SIG-M5 (cell line): Measurements from ENCODE around the gene BACE1-AS.
"Not testable (repeated sequence)": the region's sequence is repeated elsewhere in the genome, so short reads cannot be mapped to it uniquely, and the experiment has no call there.

Source experiments
- DNase-seq: peaks from one replicate; lab custom pipeline; 2025; lab: John Stamatoyannopoulos, UW

Gene BACE1-AS

DNA sequence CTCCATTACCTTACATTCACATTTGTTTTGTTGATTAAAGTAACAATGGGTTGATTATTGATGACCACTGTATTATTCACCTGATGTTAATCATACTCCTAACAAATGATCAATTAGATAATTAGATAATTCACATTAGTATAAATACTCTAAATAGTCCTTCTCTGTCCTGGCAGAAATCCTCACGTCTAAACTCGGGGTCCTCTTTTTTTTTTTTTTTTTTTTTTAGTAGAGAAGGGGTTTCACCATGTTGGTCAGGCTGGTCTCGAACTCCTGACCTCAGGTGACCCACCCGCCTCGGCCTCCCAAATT, 36.1 kb downstream of the BACE1-AS start:
- not testable (repeated sequence) for DNase-seq

DNA sequence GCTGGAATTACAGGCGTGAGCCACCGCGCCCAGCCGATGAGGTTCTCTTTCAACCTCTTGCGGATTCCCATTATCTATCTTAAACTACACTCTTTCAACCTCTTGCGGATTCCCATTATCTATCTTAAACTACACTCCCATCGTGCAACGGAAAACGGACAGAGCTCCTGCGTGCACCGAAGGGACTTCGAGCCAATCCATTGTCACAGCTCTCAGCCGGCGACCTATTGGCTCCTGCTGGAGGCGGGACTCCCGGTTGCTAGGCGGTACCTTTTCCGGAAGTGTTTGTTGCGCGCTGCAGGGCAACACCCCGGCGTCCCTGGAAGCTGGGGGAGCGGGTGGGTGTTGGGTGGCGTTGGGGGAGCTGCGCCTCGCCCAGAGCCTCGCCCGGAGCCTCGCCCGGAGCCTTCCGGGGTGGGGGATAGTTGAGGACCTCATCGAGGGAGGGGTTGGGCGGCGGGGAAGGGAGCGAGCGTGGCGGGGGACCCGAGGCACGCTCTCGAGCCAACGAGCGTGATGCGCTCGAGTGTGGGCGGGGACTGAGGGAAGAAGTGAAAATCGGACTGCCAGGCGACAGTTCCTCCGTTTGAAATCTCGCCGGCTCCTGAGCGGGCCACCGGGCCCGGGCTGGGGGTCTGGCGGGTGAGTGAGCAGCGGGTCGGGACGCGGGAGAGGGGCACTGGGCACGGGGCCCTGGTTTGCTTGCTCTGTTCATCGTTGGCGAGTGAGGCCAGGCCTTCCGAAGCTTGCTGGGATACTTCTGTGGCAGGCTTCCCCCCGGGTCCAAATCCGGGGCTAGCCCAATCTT, 36.6 kb downstream of the BACE1-AS start, which contains the start of gene CEP164:
Gene CEP164 (plus strand): TSS at position 288 of the 808 bp plus-strand sequence. CDS start 10,733 bp downstream, outside the sequence.
- peak; percentile 83 for DNase-seq

DNA sequence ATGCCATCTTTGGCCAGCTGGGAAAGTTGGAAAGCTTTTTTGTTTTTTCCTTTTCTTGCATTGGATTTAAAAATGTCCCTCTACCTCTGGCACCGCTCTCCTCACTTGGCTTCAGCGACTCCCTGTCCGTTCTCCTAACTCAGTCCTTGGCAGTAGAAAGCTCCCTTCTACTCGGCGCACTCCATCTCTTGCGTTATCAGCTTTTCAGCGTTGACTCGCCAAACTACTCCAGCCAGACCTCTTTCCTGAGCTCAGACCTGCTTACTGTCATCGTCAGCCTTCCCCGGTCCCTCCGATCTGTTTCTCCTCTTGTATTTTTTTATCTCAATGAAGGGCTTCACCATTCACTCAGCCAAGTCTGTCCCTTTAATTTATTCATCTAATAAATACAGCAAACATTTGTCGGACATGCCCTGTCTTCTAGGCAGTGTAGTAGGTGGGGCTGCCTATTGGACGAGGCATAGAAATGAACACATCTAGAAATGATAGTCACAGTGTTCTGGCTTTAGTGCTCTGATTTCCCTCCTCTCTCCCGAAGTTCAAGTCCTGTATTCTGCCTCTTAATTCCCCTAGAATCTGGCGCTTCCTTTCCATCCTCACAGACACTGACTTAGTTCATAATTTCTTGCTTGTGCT, 37.3 kb downstream of the BACE1-AS start:
- DNase-seq = no peak

DNA sequence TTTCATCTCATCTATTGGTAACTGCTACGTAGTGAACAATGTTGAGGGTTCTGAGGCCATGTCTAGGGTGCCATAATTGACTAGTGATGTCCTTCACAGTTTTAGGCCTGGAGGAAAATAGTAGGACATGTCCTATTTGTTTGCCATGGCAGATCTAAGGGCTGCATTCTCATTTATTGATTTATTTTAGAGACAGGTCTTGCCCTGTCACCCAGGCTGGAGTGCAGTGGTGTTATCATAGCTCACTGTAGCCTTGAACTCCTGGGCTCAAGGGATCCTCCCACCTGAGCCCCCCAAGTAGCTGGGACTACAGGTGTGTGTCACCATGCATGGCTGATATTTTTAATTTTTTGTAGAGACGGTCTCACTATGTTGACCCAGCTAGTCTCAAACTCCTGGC, 41.7 kb downstream of the BACE1-AS start:
- no peak for DNase-seq

DNA sequence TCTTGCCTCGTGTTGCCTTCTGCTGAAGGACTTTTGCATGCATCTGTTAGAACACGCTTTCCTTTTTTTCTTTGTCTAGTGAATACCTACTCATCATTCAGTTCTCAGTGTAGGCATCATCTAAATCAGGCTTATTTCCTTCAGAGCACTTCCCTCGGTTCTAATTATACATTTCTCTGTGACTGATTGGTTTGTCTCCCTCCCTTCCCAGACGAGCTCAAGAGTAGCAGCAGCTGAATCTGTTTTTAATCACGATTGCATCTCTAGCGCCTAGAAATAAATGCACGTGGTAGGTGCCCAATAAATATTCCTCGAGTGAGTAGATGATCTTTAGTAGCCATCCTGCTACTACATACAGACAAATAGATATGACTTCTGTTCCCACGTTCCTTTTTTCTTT, 42.8 kb downstream of the BACE1-AS start:
- DNase-seq = no peak

DNA sequence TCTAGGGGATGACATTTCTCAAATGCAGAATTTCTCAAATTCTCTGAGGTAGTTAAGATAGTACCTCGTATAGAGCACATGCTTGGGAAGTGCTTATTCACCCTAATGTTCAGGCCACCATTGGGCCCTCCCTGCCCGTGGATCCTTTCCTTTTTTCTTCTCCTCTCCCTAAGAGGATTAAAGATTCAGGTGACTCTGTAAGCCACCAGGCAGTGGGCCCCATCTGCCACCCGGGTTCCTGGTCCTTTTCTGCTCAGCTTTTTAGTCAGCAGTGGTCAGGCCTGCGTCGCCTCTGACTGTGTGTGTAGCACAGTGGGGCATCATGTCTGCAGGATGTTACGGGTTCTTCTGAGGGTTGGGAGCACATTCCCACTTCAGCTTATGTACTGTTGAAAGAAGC, 43.8 kb downstream of the BACE1-AS start:
- no peak for DNase-seq

DNA sequence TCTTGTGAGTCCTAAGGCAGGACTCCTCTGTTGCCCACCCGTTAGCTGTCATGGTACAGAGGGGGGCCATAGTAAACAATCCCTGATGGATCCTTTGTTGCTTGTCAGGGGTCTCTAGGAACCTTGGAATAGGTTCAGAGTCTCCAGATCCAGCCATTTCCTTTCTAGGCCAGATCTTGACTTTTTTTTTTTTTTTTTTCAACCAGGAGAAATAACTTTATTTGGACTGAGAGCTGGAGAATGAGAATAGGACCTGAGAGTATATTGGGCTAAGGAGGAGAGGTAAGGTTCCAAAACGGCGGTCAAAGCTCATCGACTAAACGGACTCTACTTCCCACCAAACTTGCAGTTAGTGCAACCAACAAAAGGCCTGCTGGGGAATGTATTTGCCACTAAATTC, 44.3 kb downstream of the BACE1-AS start:
- no peak for DNase-seq

DNA sequence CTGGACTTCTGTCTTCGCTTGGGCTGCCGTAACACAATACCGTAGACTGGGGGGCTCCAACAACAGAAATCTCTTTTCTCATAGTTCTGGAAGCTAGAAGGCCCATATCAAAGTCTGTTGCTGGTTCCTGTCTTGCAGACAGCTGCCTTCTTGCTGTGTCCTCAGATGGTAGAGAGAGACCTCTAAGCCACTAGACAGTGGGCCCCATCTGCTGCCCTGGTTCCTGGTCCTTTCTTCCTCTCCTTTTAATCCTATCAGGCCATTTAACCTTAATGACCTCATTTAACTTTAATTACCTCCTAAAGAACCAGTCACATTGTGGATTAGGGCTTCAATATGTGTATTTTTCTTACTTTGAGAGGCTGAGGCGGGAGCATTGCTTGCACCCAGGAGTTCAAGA, 45.9 kb downstream of the BACE1-AS start:
- no peak for DNase-seq
